SK-N-MC (cell line): ENCODE data around the gene LAPTM4A.

Experiments
- EZH2 ChIP-seq: fragments of 200-600 bp; sonication (generic); IDR thresholded peaks from one replicate; pipeline ENCODE4 v1.6.1; 2017; ENCODE audit warnings: antibody characterized with exemption
- POLR2AphosphoS5 ChIP-seq: IDR thresholded peaks from 2 replicates; pipeline ENCODE4 v1.6.1; 2012; ENCODE audit warnings: mild to moderate bottlenecking, low read depth, low read length, borderline replicate concordance

- TF ChIP-seq EZH2 (no peak), POLR2AphosphoS5 (no peak)
These were observed 25.3 kb upstream of the LAPTM4A start for GRCh38 chr2:20076757-20077156.
